Muscle layer of duodenum (tissue), 2 donors: Measurements from ENCODE around the gene TEX26.

Experiments used
- H3K27ac ChIP-seq: one replicate; pipeline ENCODE4 v1.7.0; 2013; ENCODE audit warnings: mild to moderate bottlenecking, low read length
- H3K27me3 ChIP-seq: one replicate; pipeline ENCODE4 v1.7.0; 2013; ENCODE audit warnings: low read depth, mild to moderate bottlenecking, control low read depth, low read length
- H3K36me3 ChIP-seq, 2 donors: one replicate each; pipeline ENCODE4 v1.7.0; 2013; ENCODE audit warnings: low read length in 2 of 2, control low read depth in 1 of 2, mild to moderate bottlenecking in 1 of 2; ENCODE audit not compliant: insufficient read depth in 2 of 2, control insufficient read depth in 1 of 2
- H3K4me1 ChIP-seq, 2 donors: one replicate each; pipeline ENCODE4 v1.7.0; 2013; ENCODE audit warnings: low read length in 2 of 2, mild to moderate bottlenecking in 2 of 2, control low read depth in 1 of 2, moderate library complexity in 1 of 2; ENCODE audit not compliant: insufficient read depth in 2 of 2, control insufficient read depth in 1 of 2
- H3K4me3 ChIP-seq, 2 donors: one replicate each; pipeline ENCODE4 v1.7.0; 2013; ENCODE audit warnings: low read length in 2 of 2, low read depth in 1 of 2, mild to moderate bottlenecking in 1 of 2
- H3K9me3 ChIP-seq, 2 donors: one replicate each; pipeline ENCODE4 v1.7.0; 2013; ENCODE audit warnings: low read length in 2 of 2, control low read depth in 1 of 2, mild to moderate bottlenecking in 1 of 2; ENCODE audit not compliant: control insufficient read depth in 1 of 2
- donor health status: healthy.

The TEX26 gene

GRCh38 chr13:30982506-30982905 is 50.0 kb downstream of the TEX26 start:
- Histone ChIP-seq H3K9me3 (no peaks in the 10 kb centered on the region), H3K27ac (no peak overlapping the region), H3K4me3 (no peak overlapping the region), H3K36me3 (no peaks in the 10 kb centered on the region), H3K27me3 (no peaks in the 10 kb centered on the region), H3K4me1 (no peaks in the 10 kb centered on the region)

- Histone ChIP-seq H3K9me3 (no peaks in the 10 kb centered on the region), H3K4me3 (no peak overlapping the region), H3K4me1 (no peaks in the 10 kb centered on the region), H3K27me3 (no peaks in the 10 kb centered on the region), H3K36me3 (no peaks in the 10 kb centered on the region), H3K27ac (no peak overlapping the region)
These were observed 50.5 kb downstream of the TEX26 start for GRCh38 chr13:30982906-30983305.

GRCh38 chr13:30983431-30983830 is 51.0 kb downstream of the TEX26 start:
- H3K9me3 ChIP-seq: no peaks in the 10 kb centered on the region
- no peak overlapping the region for H3K27ac ChIP-seq
- no peaks in the 10 kb centered on the region for H3K4me1 ChIP-seq
- no peaks in the 10 kb centered on the region for H3K27me3 ChIP-seq
- H3K36me3 ChIP-seq: no peaks in the 10 kb centered on the region
- H3K4me3 ChIP-seq: no peak overlapping the region

- no peak overlapping the region for H3K27ac ChIP-seq
- no peaks in the 10 kb centered on the region for H3K4me1 ChIP-seq
These were observed 52.2 kb downstream of the TEX26 start for GRCh38 chr13:30984620-30985019.

GRCh38 chr13:30985637-30986205 is 53.3 kb downstream of the TEX26 start:
- Histone ChIP-seq H3K4me3 (no peak overlapping the region), H3K36me3 (no peaks in the 10 kb centered on the region), H3K9me3 (no peaks in the 10 kb centered on the region), H3K27me3 (no peaks in the 10 kb centered on the region), H3K4me1 (no peaks in the 10 kb centered on the region), H3K27ac (no peak overlapping the region)

More at GRCh38 chr13:30984620-30985019, 52.2 kb downstream of the TEX26 start:
- no peak overlapping the region for H3K4me3 ChIP-seq
- H3K9me3 ChIP-seq: no peaks in the 10 kb centered on the region
- no peaks in the 10 kb centered on the region for H3K27me3 ChIP-seq
- no peaks in the 10 kb centered on the region for H3K36me3 ChIP-seq

GRCh38 chr13:30991184-30991583 is 58.7 kb downstream of the TEX26 start:
- Histone ChIP-seq H3K27ac (no peak overlapping the region), H3K9me3 (no peaks in the 10 kb centered on the region), H3K4me3 (no peak overlapping the region), H3K4me1 (no peaks in the 10 kb centered on the region), H3K36me3 (no peaks in the 10 kb centered on the region), H3K27me3 (no peaks in the 10 kb centered on the region)

- Histone ChIP-seq H3K9me3 (no peaks in the 10 kb centered on the region), H3K4me1 (no peaks in the 10 kb centered on the region), H3K27me3 (no peaks in the 10 kb centered on the region), H3K27ac (no peak overlapping the region), H3K36me3 (no peaks in the 10 kb centered on the region), H3K4me3 (no peak overlapping the region)
These were observed 59.5 kb downstream of the TEX26 start for GRCh38 chr13:30991922-30992321.

GRCh38 chr13:30995331-30995730 is 62.9 kb downstream of the TEX26 start:
- H3K4me3 ChIP-seq: no peak overlapping the region
- peaks cover 0 to 14% of the 10 kb centered on the region in 2 donors for H3K4me1 ChIP-seq
- no peak overlapping the region for H3K27ac ChIP-seq
- H3K36me3 ChIP-seq: no peaks in the 10 kb centered on the region
- no peaks in the 10 kb centered on the region for H3K9me3 ChIP-seq
- no peaks in the 10 kb centered on the region for H3K27me3 ChIP-seq

- H3K9me3 ChIP-seq: no peaks in the 10 kb centered on the region
- H3K4me3 ChIP-seq: no peak overlapping the region
- no peaks in the 10 kb centered on the region for H3K27me3 ChIP-seq
- peaks cover 0 to 14% of the 10 kb centered on the region in 2 donors for H3K4me1 ChIP-seq
- H3K36me3 ChIP-seq: no peaks in the 10 kb centered on the region
- no peak overlapping the region for H3K27ac ChIP-seq
These were observed 65.2 kb downstream of the TEX26 start for GRCh38 chr13:30997697-30998096.

GRCh38 chr13:30998136-30999088 is 66.0 kb downstream of the TEX26 start:
- H3K27ac ChIP-seq: no peak overlapping the region
- no peaks in the 10 kb centered on the region for H3K36me3 ChIP-seq
- peaks cover 0 to 14% of the 10 kb centered on the region in 2 donors for H3K4me1 ChIP-seq
- H3K9me3 ChIP-seq: no peaks in the 10 kb centered on the region
- H3K27me3 ChIP-seq: no peaks in the 10 kb centered on the region
- no peak overlapping the region for H3K4me3 ChIP-seq

GRCh38 chr13:31000889-31001288 is 68.4 kb downstream of the TEX26 start:
- no peak overlapping the region for H3K27ac ChIP-seq
- no peaks in the 10 kb centered on the region for H3K27me3 ChIP-seq
- no peaks in the 10 kb centered on the region for H3K36me3 ChIP-seq

More at GRCh38 chr13:31000889-31001288, 68.4 kb downstream of the TEX26 start:
- H3K4me1 ChIP-seq: peaks cover 0 to 14% of the 10 kb centered on the region in 2 donors
- H3K9me3 ChIP-seq: no peaks in the 10 kb centered on the region
- no peak overlapping the region for H3K4me3 ChIP-seq
